ENCODE results near the gene PRSS36.
"Not testable (repeated sequence)": the region's sequence is repeated elsewhere in the genome, so short reads cannot be mapped to it uniquely, and the experiment has no call there.

PRSS36 gene

DNA sequence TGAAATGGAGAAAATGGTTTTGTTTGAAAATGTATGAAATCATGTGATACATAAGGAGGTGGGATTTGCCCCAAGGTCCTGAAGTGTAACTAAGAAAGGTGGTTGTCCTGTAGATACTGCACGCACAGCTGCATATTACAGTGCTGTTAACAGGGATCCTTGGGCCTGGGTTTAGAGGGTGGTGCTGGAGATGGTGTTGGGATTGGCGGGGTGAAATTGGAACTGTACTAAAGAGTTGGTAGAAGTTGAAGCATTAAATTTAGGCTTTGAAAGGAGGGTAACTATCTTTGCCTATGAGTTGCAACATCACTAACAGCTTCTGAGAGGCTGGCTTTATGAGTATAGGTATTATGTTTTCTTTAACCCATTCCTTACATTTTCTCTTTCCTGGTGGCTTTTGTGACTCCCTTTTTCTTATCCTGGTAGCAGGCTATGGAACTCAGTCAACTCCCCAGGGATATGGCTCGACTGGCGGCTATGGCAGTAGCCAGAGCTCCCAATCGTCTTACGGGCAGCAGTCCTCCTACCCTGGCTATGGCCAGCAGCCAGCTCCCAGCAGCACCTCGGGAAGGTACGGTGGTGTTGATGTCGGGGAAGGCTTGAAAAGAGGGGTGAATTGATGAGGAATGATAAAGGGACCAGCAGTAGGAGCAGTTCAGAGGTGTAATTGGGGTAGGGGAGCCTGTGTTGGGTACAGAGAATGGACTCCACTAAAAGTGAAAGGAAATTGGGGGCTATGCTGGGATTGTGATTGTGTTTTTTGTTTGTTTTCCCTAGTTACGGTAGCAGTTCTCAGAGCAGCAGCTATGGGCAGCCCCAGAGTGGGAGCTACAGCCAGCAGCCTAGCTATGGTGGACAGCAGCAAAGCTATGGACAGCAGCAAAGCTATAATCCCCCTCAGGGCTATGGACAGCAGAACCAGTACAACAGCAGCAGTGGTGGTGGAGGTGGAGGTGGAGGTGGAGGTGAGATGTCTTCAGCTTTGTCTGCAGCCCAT, 33.9 kb upstream of the PRSS36 start:
- no peak for DNase-seq

DNA sequence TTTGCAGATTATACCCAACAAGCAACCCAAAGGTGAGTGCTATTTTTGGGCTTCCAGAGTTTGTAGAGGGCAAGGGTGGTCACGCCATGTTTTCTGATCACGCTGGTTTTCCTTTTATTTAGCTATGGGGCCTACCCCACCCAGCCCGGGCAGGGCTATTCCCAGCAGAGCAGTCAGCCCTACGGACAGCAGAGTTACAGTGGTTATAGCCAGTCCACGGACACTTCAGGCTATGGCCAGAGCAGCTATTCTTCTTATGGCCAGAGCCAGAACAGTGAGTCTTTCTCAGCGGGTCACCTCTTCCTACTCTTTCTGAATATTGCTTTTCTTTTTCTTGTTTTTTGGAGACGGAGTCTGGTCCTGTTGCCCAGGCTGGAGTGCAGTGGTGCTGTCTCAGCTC, 32.5 kb upstream of the PRSS36 start:
- DNase-seq: no peak

DNA sequence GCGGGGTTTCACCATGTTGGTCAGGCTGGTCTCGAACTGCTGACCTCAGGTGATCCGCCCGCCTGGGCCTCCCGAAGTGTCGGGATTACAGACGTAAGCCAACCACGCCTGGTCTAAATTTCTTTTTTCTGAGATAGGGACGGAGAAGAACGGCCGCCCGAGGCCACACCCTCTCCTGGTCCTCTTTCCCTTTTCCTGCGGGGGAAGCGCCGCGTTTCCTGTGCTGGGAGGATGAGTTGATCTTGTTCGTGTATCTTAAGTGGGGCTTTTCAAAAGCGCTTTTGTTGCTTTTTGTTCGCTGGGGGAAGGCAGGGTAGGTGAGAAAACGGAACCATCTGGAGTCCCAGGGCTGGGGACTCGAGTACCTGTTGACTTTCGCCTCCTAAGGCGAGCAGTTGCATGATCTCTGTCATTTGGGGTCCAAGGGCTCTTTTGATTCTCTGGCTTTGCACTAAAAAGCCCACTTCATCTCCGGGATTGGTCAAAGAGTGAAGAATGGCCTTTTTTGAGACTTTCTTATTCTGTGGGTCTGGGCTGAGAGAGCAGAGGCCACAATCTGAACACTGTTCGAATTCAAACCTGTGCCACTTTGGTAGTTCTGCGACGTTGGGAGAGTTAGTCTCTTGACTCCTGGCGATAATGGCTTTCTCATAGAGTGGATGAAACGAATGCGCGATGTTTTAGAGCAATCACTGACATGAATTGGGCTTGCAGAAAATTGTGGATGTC, 31.4 kb upstream of the PRSS36 start:
- peak; percentile 54 for DNase-seq

DNA sequence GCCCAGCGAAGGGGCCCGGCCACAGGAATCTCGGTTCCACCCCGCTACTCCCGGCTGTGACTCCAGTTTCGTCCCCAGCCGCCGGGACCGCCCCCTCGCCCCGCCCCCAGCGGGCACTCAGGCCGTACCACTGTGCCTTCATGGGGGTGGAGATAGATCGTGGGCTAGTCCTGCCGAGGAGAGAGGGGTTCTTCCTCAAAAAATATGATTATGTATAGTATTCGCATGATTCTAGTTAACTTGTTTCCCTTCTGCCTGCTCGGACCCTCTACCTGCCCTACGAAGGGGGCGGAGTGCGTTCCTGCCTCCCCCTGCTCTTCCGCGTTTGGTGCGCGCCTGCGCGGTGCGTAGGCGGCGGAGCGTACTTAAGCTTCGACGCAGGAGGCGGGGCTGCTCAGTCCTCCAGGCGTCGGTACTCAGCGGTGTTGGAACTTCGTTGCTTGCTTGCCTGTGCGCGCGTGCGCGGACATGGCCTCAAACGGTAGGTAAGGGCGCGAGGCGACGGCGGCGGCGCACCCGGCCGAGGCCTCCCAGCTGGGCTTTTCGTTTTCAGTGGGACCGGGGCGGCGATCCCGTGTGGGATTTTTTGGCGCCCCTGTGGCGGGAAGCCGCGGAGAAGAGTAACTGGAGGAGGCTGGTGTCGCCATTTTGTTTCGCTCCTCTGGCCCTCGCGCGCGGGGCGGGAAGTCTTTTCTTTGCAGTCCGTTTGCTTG, 30.0 kb upstream of the PRSS36 start, which contains the start of gene FUS:
TSS of gene FUS (plus strand) at position 393 of the 713 bp plus-strand sequence. CDS start at position 469, 76 bp downstream.
- peak; percentile 92 for DNase-seq

DNA sequence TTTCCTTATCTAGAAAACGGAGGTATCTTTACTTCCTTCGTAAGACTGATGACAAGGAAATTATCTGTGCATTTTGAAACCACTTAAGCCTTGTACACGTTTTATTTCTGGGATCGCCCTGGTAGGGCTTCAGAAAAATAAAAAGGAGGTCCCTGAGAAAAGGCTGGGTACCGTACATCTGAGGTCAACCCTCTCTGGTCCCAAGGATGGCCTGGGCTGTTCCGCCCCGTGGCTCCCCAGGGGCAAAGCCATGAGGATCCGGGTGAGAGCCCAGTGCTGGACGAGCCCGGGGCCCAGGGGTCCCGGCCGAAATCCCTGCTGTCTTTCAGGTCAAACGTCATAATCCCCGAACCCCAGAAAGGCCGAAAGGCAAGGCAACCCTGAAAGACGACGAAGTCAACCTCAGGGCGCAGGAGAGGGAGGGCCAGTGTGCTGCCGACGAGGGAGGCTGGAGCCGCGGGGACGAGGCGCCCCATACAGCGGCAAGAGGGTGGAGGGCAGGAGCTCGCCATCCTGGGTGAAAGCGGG, 29.4 kb upstream of the PRSS36 start:
- no peak for DNase-seq

DNA sequence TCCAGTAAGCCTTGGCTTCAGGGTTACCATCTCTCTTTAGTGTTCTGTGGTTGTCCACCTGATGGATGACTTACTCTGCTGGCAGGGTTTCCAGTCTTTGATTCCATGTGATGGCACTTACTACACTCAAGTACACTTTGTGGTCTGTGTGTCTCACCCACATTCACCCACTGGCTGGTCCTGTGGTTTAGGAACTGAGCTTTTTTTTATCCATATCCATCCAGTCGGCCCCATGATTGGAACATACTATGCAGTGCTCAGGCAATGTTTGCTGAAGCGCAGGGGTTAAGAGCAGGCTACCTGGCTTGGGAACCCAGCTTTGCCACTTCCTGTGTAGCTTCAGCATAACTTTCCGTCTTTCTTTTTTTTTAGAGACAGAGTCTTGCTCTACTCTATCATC, 27.3 kb upstream of the PRSS36 start:
- peak; percentile 56 for DNase-seq

DNA sequence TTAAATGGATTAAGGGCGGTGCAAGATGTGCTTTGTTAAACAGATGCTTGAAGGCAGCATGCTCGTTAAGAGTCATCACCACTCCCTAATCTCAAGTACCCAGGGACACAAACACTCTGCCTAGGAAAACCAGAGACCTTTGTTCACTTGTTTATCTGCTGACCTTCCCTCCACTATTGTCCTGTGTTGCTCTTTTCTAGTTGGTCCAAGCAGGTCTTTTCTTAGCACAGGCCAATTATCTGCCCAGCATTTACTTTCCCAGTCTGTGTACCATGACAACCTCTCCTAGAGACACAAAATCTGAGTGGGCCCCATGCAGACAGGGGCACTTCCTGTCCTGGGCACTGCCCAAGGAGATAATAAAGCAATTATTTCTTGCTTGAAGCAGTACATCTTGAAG, 20.2 kb upstream of the PRSS36 start:
- not testable (repeated sequence) for DNase-seq

DNA sequence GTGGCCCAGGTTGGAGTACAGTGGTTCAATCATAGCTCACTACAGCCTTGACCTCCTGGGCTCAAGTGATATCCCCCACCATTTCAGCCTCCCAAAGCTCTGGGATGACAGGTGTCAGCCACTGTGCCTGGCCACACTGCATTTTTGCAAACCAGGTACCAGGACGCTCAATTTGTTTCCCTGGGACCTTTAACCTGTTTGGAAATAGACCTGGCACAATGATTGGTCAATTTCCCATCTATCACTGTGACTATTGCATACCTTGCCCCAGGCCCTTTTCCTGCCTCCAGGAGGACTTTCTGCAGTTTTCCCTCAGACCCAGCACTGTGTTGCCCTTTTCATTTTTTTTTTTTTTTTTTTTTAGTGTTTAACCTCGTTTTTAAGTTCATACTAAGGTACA, 19.0 kb upstream of the PRSS36 start:
- no peak for DNase-seq

DNA sequence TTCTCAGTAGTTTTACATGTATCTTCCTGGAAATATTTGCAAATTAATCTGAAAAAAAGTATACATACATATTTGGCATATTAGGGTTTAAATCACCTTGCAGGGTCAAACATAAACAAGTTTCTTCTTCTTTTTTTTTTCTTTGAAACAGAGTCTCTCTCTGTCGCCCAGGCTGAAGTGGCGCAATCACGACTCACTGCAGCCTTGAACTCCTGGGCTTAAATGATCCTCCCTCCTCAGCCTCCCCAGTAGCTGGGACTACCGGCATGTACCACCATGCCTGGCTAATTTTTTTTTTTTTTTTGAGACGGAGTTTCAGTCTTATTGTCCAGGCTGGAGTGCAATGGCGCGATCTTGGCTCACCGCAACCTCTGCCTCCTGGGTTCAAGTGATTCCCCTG, 17.4 kb upstream of the PRSS36 start:
- no peak for DNase-seq

DNA sequence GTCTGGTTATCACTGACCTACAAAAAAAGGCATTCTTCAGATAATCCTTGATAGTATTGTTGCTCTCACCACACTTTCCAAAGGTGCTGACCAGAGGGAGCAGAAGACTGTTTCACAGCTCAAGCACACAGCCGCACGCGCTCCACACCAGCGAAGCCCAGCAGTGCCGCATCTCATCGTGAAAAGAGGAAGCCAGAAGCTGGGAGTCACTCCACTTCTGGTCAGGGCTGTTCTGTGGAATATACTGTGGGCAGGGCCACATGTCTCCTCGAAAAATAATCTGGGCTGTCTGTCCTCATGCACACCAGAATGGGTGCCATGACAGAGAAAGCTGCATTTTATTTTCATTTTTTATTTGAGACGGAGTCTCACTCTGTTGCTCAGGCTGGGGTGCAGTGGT, 7.3 kb upstream of the PRSS36 start:
- no peak for DNase-seq

DNA sequence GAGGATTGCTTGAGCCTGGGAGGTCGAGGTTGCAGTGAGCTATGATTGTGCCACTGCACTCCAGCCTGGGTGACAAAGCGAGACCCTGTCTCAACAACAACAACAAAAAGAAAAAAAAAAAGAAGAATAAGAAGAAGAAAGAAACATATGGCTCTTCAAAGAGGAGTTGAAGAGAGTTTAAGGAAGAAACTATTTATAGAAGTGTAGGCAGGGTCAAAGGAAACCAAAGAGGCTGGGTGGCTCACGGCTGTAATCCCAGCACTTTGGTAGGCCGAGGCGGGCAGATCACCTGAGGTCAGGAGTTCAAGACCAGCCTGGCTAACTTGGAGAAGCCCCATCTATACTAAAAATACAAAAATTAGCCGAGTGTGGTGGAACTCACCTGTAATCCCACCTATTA, 1.1 kb upstream of the PRSS36 start:
- DNase-seq: not testable (repeated sequence)

DNA sequence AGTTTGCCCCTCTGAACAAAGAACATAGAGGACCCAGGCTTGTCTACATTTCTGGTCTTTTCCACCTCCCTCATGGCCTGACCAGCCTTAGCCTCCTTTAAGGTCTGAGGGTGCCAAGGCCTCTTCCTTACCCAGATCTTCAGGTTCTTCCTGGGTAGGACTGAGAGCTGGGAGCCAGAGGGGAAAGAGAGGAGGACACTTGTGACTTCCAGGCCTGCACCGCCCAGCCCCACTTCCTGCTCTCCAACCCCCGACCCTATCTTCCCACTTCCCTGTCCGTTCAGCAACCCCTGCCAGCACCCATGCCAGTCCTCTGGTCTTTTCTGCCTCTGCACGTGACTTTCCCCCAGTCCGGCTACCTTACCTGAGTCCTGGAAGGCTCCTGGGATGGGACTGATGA, 534 bp downstream of the PRSS36 start:
- no peak for DNase-seq

DNA sequence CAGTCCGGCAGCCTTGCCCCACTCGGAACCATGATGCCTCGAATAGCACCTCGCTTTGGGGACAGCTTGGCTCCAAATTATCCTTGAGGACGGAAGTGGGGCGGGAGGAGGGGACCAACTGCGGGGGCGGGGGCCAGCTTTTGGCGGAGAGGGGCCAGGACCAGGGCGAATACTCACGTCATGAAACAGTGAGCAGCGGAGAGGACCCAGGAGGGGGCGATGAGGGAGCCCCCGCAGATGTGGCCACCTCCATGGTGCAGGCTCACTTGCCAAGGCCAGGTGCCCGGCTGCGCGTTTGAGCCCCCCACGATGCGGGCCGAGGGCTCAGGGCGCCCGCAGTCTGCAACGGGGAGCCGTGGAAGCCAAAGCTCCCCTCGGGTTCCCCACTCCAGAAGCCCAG, 970 bp downstream of the PRSS36 start:
- no peak for DNase-seq

DNA sequence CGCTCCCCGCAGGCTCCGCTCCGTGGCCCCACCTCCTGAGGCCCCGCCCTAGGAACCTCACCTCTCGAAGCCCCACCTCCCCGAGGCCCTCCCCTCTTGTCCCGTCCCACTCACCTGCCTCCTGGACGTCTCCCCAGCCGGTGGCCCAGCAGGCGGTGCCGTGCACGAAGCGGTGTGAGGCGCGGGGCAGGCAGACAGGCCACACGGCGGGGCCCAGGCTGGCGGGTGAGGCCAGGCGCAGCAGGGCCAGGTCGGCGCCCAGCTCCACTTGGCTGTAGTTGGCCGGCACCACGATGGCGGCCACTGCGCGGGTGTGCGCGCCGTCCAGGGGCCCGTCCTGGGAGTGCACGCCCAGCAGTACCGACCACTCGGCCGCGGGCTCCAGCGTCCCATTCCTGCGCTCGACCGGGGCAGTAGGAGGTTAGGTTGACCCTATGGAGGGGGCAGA, 1.6 kb downstream of the PRSS36 start:
- no peak for DNase-seq

DNA sequence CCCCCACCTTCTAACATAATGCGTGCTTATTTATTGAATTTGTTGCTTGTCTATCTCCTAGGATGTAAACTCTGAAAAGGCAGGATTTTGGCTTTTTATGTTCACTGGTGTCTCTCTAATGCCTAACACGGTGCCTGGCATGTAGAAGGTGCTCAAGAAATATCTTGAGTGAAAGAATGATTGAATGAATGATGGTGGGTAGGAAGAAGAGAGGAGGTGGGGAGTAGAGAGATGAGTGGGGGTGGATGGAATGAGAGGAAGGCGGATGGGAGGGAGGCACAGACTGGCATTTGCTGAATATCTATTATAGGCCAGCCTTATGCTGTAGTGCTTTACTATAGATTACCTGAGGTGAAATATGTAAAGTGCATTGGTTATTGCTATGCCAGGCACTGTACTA, 2.3 kb downstream of the PRSS36 start:
- DNase-seq: no peak

DNA sequence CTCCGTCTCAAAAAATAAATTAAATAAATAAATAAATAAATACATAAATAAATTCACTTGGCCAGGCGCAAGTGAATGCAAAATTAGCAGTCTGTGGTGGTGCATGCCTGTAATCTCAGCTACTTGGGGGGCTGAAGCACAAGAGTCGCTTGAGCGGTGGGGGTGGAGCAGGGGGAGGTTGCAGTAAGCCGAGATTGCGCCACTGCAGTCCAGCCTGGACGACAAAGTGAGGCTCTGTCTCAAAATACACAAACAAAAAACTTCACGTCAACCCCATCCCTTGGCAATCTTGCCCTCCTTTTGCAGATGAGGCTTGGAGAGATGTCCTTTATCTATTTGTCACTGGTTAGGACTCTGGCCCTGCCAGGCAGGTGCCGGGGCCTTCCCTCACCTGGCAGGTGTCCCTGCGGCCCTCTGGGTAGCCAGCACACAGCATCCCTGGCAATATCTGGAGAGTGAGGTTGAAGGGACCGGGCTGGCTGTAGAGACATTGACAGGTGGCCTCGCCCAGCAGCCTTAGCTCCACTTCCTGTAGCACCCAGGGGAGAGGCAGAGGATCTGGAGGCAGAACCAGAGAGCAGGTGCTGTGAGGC, 4.4 kb downstream of the PRSS36 start:
- DNase-seq: no peak

DNA sequence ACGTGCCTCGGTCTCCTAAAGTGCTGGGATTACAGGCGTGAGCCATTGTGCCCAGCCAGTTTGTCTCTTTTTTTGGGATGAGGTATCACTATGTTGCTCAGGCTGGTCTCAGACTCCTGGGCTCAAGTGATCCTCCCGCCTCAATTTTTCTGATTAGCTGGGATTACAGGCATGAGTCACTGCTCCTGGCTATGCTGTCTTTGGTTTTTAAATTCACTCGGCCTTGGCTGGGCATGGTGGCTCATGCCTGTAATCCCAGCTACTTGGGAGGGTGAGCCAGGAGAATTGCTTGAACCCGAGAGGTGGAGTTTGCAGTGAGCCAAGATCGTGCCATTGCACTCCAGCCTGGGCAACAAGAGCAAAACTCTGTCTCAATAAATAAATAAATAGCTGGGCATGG, 5.4 kb downstream of the PRSS36 start:
- not testable (repeated sequence) for DNase-seq

DNA sequence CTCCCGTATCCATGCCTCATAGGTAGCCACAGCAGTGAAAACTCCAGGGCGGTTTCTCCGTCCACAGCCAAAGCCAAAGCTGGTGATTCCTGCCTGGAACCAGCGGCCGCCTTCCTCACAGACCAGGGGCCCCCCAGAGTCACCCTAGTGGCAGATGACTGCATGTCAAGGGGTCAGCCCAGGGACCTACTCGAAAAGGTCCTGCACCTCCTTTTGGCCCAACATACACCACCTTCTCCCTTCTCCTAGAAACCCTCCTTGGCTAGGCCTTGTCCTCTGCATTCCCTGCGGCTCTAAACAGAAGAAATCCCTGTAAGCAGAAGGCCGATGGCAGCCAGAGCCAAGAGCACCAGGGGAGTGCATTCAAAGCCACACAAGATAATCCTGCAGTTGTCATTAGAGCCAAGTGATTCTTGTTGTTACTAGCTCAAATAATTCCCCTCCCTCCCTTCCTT, 6.1 kb downstream of the PRSS36 start:
- no peak for DNase-seq

DNA sequence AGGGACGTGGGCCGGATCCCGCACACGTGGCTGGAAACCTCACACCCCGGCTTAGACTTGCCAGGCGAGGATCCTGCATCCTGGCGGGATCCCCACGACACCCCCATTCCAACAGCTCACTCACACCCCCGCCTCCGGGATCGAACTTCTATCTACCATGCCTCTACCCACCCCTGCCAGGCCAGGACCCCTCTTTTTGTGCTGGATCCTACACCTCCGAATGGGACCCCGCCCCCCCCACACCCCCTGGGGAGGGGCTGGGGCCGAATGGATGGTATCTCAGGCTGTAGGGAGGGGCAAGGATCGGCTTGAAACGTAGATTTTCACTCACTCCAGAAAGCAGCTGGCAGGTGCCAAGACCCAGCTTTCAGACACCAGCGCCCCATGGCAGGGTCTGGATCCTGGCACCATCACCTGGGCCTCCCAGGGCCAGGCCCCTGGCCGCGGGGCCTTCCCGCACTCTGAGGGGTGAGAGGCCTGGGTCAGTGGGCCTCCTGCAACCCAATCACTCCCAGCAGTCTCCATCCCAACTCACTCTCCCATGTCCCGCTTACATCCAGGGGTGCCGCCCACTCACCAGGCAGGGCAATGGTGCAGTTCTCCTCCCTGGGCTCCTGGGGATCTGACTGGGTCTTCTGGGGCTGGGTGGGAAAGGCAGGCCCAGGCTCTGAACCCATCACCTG, 6.7 kb downstream of the PRSS36 start:
- DNase-seq: no peak

DNA sequence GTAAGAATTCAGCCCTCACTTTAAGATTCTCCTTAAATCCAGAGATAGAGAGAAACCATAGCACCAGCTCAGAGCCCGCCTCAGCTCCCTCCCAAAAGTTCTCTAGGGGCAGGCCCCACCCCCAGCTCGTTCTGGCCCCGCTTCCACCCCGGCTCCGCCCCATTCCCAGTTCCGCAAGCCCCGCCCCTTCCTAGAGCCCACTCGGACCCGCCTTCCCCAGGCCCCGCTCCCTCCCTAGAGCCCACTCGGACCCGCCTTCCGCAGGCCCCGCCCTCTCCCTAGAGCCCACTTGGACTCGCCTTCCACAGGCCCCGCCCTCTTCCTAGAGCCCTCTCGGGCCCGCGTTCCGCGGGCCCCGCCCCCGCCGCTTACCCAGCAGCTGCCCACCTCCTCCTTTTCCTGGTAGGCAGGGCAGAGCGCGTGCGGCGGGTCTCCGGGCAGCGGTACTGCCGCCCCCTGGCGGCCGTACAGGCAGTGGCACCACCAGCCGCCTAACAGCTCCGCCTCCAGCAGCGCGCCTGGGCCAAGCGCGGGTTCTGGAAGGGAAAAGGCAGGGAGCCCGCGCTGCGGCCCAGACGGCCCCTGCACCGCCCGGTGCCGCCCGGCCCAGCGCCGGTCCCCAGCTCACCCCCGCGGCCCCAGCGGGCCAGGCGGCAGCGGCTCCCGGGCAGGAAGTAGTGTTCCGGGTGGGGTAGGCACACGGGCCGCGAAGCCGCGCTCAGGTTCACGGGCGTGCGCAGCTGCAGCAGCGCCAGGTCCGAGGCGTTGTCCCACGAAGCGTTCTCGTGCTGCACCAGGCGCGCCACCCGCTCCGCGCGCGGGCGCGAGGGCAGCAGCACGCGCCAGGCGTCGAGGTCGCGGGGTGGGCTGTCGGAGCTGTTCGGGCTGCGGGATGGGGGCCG, 7.5 kb downstream of the PRSS36 start:
- peak; percentile 100 for DNase-seq
